ENCODE data around the gene CACNG1.
"Not testable (repeated sequence)": the region's sequence is repeated elsewhere in the genome, so short reads cannot be mapped to it uniquely, and the experiment has no call there.

CACNG1 gene

GRCh38 chr17:67026341-67026740, 18.0 kb upstream of the CACNG1 start:
- no peak for DNase-seq

GRCh38 chr17:67027031-67027628, 17.2 kb upstream of the CACNG1 start:
- DNase-seq = no peak

GRCh38 chr17:67030641-67031040, 13.7 kb upstream of the CACNG1 start:
- no peak for DNase-seq

- DNase-seq = no peak
Observed at GRCh38 chr17:67032382-67032781, 12.0 kb upstream of the CACNG1 start.

GRCh38 chr17:67032985-67033384, 11.4 kb upstream of the CACNG1 start:
- DNase-seq = no peak

GRCh38 chr17:67033613-67034012, 10.7 kb upstream of the CACNG1 start:
- no peak for DNase-seq

- no peak for DNase-seq
Observed at GRCh38 chr17:67035131-67036083, 8.9 kb upstream of the CACNG1 start.

- no peak for DNase-seq
Observed at GRCh38 chr17:67038861-67039365, 5.4 kb upstream of the CACNG1 start.

- DNase-seq = no peak
Observed at GRCh38 chr17:67040652-67041051, 3.7 kb upstream of the CACNG1 start.

- not testable (repeated sequence) for DNase-seq
Observed at GRCh38 chr17:67041119-67041518, 3.2 kb upstream of the CACNG1 start.

- DNase-seq = no peak
Observed at GRCh38 chr17:67041531-67041930, 2.8 kb upstream of the CACNG1 start.

- no peak for DNase-seq
Observed at GRCh38 chr17:67041941-67042899, 2.1 kb upstream of the CACNG1 start.

GRCh38 chr17:67043283-67043682, 1.1 kb upstream of the CACNG1 start:
- DNase-seq = no peak

GRCh38 chr17:67044940-67045339, 586 bp downstream of the CACNG1 start:
- DNase-seq = no peak

- DNase-seq = no peak
Observed at GRCh38 chr17:67046398-67046797, 2.0 kb downstream of the CACNG1 start.

GRCh38 chr17:67047382-67047781, 3.0 kb downstream of the CACNG1 start:
- DNase-seq = no peak

GRCh38 chr17:67049025-67049739, 4.8 kb downstream of the CACNG1 start:
- DNase-seq = no peak

GRCh38 chr17:67050066-67050465, 5.7 kb downstream of the CACNG1 start:
- no peak for DNase-seq

- no peak for DNase-seq
Observed at GRCh38 chr17:67050471-67051154, 6.3 kb downstream of the CACNG1 start.

- DNase-seq = no peak
Observed at GRCh38 chr17:67051155-67051538, 6.8 kb downstream of the CACNG1 start.

- no peak for DNase-seq
Observed at GRCh38 chr17:67051837-67052236, 7.5 kb downstream of the CACNG1 start.

All from T-helper 9 cell (primary cell).